Measurements from ENCODE around the gene USP31. TPM values are rescaled to one million over a fixed set of nuclear protein-coding genes. Genes with fewer than 3 reads are reported as not detected.

USP31 gene
- total RNA-seq, 6 experiments from 2014 or later, result 7.1 to 12.8 (median 9.0) TPM

GRCh38 chr16:23107936-23108335, 41.3 kb downstream of the USP31 start:
- 66% methylated on average over 5 of the region's 5 CpGs for WGBS (ENCODE audit: insufficient coverage, low coverage, low lambda C conversion rate, missing lambda C conversion rate)
- no peak for DNase-seq
- H3K4me1 ChIP-seq, result peaks cover 0 to 22% (median 7%) of the 10 kb centered on the region in 4 donors
- H3K27ac ChIP-seq, result no peak overlapping the region
- H3K36me3 ChIP-seq, result no peaks in the 10 kb centered on the region
- H3K4me3 ChIP-seq, result no peak overlapping the region
- intact Hi-C loops (cut with DNase I), result no loop called here
- no peaks in the 10 kb centered on the region for H3K9me3 ChIP-seq
- ATAC-seq, result no peak
- TF ChIP-seq CTCF (IDR thresholded peaks at IDR 0.05), result no peak
- TF ChIP-seq POLR2A (IDR thresholded peaks at IDR 0.05), result no peak
- no peaks in the 10 kb centered on the region for H3K27me3 ChIP-seq

GRCh38 chr16:23107117-23107516, 42.1 kb downstream of the USP31 start:
- TF ChIP-seq CTCF (IDR thresholded peaks at IDR 0.05) (no peak), POLR2A (IDR thresholded peaks at IDR 0.05) (no peak)
- DNase-seq, result no peak
- WGBS (ENCODE audit: insufficient coverage, low coverage, low lambda C conversion rate, missing lambda C conversion rate), result 100% methylated on average over 2 of the region's 2 CpGs
- no peak for ATAC-seq
- Histone ChIP-seq H3K27ac (no peak overlapping the region), H3K36me3 (no peaks in the 10 kb centered on the region), H3K4me3 (no peak overlapping the region), H3K27me3 (no peaks in the 10 kb centered on the region), H3K4me1 (peaks cover 0 to 26% (median 9%) of the 10 kb centered on the region in 4 donors), H3K9me3 (no peaks in the 10 kb centered on the region)
- intact Hi-C loops (cut with DNase I), result no loop called here

- Histone ChIP-seq H3K4me1 (peaks cover 0 to 26% (median 9%) of the 10 kb centered on the region in 4 donors), H3K4me3 (no peak overlapping the region), H3K9me3 (no peaks in the 10 kb centered on the region), H3K27me3 (no peaks in the 10 kb centered on the region), H3K36me3 (no peaks in the 10 kb centered on the region), H3K27ac (peak overlapping the region; percentile 82 to 98 (median 96))
- DNase-seq (peak; percentile 65 to 77 (median 76)), ATAC-seq (peak; percentile 80 to 82 (median 82))
- intact Hi-C loops (cut with DNase I), result no loop called here
- WGBS (ENCODE audit: insufficient coverage, low coverage, low lambda C conversion rate, missing lambda C conversion rate), result 36% methylated on average over 5 of the region's 5 CpGs
- TF ChIP-seq CTCF (IDR thresholded peaks at IDR 0.05) (no peak), POLR2A (IDR thresholded peaks at IDR 0.05) (no peak)
These were observed 43.9 kb downstream of the USP31 start for GRCh38 chr16:23105309-23105708.

GRCh38 chr16:23104032-23104955, 45.0 kb downstream of the USP31 start:
- Histone ChIP-seq H3K27ac (peak overlapping the region; percentile 82 to 98 (median 96)), H3K4me1 (peaks cover 0 to 26% (median 9%) of the 10 kb centered on the region in 4 donors), H3K36me3 (no peaks in the 10 kb centered on the region), H3K4me3 (no peak overlapping the region), H3K27me3 (no peaks in the 10 kb centered on the region), H3K9me3 (no peaks in the 10 kb centered on the region)
- WGBS (ENCODE audit: insufficient coverage, low coverage, low lambda C conversion rate, missing lambda C conversion rate), result 31% methylated on average over 7 of the region's 7 CpGs
- peak; percentile 85 to 92 (median 90) for ATAC-seq
- TF ChIP-seq CTCF (IDR thresholded peaks at IDR 0.05) (no peak), POLR2A (IDR thresholded peaks at IDR 0.05) (no peak)
- DNase-seq, result peak in 1 of 3 donors; percentile 54
- intact Hi-C loops (cut with DNase I), result no loop called here

Measured in right lobe of liver (tissue), 6 donors.